ENCODE results near the gene SLC25A48. TPM values are rescaled to one million over a fixed set of nuclear protein-coding genes. Genes with fewer than 3 reads are reported as not detected.

The SLC25A48 gene, protein sequence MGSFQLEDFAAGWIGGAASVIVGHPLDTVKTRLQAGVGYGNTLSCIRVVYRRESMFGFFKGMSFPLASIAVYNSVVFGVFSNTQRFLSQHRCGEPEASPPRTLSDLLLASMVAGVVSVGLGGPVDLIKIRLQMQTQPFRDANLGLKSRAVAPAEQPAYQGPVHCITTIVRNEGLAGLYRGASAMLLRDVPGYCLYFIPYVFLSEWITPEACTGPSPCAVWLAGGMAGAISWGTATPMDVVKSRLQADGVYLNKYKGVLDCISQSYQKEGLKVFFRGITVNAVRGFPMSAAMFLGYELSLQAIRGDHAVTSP
- total RNA-seq (not detected), total RNA-seq (0 to 0.19 (median 0) reads per million in 172 experiments)
- polyA plus RNA-seq (2013, experiment 1 of 2), result not detected
- polyA plus RNA-seq (2013, experiment 2 of 2), result not detected

- intact Hi-C loops (cut with DNase I, micrococcal nuclease), result no loop called here
- CTCF ChIA-PET, result no interaction called here
- H3K27ac Mint-ChIP-seq, result no peak within 1 kb of the TSS
- ATAC-seq (ENCODE audit: poor library complexity) (no peak), DNase-seq (no peak)
- Histone ChIP-seq H3K27me3 (ENCODE audit: control insufficient read depth in 1 of 2, insufficient read depth in 2 of 2, low read length in 2 of 2) (peaks cover 21 to 35% of the 10 kb centered on the region in 2 experiments), H3K27ac (ENCODE audit: low read depth in 1 of 2, low read length in 2 of 2) (no peak within 1 kb of the TSS), H3K36me3 (ENCODE audit: insufficient read depth, low read length) (no peaks in the 10 kb centered on the region), H3K4me1 (ENCODE audit: insufficient read depth, low read length) (peaks cover 4% of the 10 kb centered on the region), H3K4me3 (ENCODE audit: low read length) (no peak within 1 kb of the TSS), H3K9me3 (ENCODE audit: control insufficient read depth in 1 of 2, insufficient read depth in 1 of 2, low read length in 2 of 2) (peaks cover 3 to 26% of the 10 kb centered on the region in 2 experiments)
- no peaks in the 10 kb centered on the region for H3K36me3 Mint-ChIP-seq (ENCODE audit: low read depth)
- H3K9me3 Mint-ChIP-seq, result no peaks in the 10 kb centered on the region
- no peak within 1 kb of the TSS for H3K4me3 Mint-ChIP-seq
- POLR2A ChIA-PET, result no interaction called here
- TF ChIP-seq CTCF (IDR thresholded peaks at IDR 0.05), result no peak
- H3K27me3 Mint-ChIP-seq, result peaks cover 60% of the 10 kb centered on the region
- no peaks in the 10 kb centered on the region for H3K4me1 Mint-ChIP-seq (ENCODE audit: low read depth)
Measured at GRCh38 chr5:135834639-135835529, at the start of gene SLC25A48. Gene SLC25A48 (plus strand): TSS chr5:135834663. CDS start chr5:135834848, 185 bp downstream.

GRCh38 chr5:135800656-135801055, 33.8 kb upstream of the SLC25A48 start:
- DNase-seq, result no peak
- H3K9me3 Mint-ChIP-seq, result no peaks in the 10 kb centered on the region
- H3K4me1 Mint-ChIP-seq (ENCODE audit: low read depth), result no peaks in the 10 kb centered on the region
- no peak for TF ChIP-seq CTCF (IDR thresholded peaks at IDR 0.05)
- ChIA-PET POLR2A (no interaction called here), CTCF (no interaction called here)
- intact Hi-C loops (cut with DNase I, micrococcal nuclease), result no loop called here
- Histone ChIP-seq H3K4me3 (ENCODE audit: low read length) (no peak overlapping the region), H3K9me3 (ENCODE audit: control insufficient read depth in 1 of 2, insufficient read depth in 1 of 2, low read length in 2 of 2) (no peaks in the 10 kb centered on the region), H3K27me3 (ENCODE audit: control insufficient read depth in 1 of 2, insufficient read depth in 2 of 2, low read length in 2 of 2) (peaks cover 0 to 13% of the 10 kb centered on the region in 2 experiments), H3K36me3 (ENCODE audit: insufficient read depth, low read length) (no peaks in the 10 kb centered on the region), H3K4me1 (ENCODE audit: insufficient read depth, low read length) (no peaks in the 10 kb centered on the region), H3K27ac (ENCODE audit: low read depth in 1 of 2, low read length in 2 of 2) (no peak overlapping the region)
- H3K4me3 Mint-ChIP-seq, result no peak overlapping the region
- H3K27ac Mint-ChIP-seq, result no peak overlapping the region
- no peaks in the 10 kb centered on the region for H3K36me3 Mint-ChIP-seq (ENCODE audit: low read depth)
- ATAC-seq (ENCODE audit: poor library complexity), result no peak
- peaks cover 25% of the 10 kb centered on the region for H3K27me3 Mint-ChIP-seq

DNA sequence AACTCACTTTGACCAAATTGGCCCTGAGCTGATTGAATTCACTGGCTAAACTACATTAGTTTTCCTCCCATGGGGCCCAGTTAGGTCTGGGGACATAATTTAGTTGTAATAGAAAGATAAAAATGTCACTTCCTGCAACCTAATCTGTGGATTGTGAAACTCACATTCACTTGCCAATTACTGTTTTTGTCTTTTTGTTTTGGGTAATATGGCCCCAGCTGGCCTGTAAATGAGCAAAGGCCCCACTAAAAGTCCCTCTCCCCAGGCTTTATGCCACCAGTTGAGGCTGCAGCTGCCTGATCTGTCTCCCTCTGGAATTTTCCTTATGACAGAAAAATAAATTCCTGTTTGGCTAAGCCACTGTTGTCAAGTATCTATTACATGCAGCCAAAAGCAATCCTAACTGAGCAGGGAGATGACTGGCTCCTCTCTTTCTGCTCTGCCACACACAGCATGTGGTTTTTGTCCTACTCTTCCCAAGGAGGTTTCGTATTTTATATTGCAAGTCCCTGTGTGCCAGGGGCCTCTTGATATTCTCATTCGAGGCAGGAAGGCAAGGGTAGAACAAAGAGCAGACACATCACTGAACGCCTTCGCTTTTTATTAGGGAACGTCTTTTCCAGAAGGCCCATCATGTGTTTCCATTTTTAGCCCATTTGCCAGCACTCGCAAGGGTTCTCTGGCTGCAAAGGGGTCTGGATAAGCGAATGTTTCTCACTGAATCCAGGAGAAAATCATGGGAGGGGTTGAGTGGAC, 24.1 kb upstream of the SLC25A48 start:
- ATAC-seq (ENCODE audit: poor library complexity), result no peak
- no peak overlapping the region for H3K4me3 Mint-ChIP-seq
- POLR2A ChIA-PET, result no interaction called here
- H3K27me3 ChIP-seq (ENCODE audit: control insufficient read depth in 1 of 2, insufficient read depth in 2 of 2, low read length in 2 of 2), result peaks cover 0 to 11% of the 10 kb centered on the region in 2 experiments
- no peak for DNase-seq
- no peak overlapping the region for H3K27ac Mint-ChIP-seq
- no peaks in the 10 kb centered on the region for H3K4me1 Mint-ChIP-seq (ENCODE audit: low read depth)
- H3K4me3 ChIP-seq (ENCODE audit: low read length), result no peak overlapping the region
- H3K27me3 Mint-ChIP-seq, result peaks cover 27% of the 10 kb centered on the region
- TF ChIP-seq CTCF (IDR thresholded peaks at IDR 0.05), result no peak
- no peaks in the 10 kb centered on the region for H3K36me3 ChIP-seq (ENCODE audit: insufficient read depth, low read length)
- intact Hi-C loops (cut with DNase I, micrococcal nuclease), result no loop called here
- H3K9me3 ChIP-seq (ENCODE audit: control insufficient read depth in 1 of 2, insufficient read depth in 1 of 2, low read length in 2 of 2), result peaks cover 0 to 6% of the 10 kb centered on the region in 2 experiments
- CTCF ChIA-PET, result no interaction called here
- H3K36me3 Mint-ChIP-seq (ENCODE audit: low read depth), result no peaks in the 10 kb centered on the region
- no peaks in the 10 kb centered on the region for H3K4me1 ChIP-seq (ENCODE audit: insufficient read depth, low read length)
- no peaks in the 10 kb centered on the region for H3K9me3 Mint-ChIP-seq
- H3K27ac ChIP-seq (ENCODE audit: low read depth in 1 of 2, low read length in 2 of 2), result no peak overlapping the region
